ENCODE results near the gene NRG4. TPM values are rescaled to one million over a fixed set of nuclear protein-coding genes. Genes with fewer than 3 reads are reported as not detected.

Gene NRG4
- total RNA-seq, 1 experiment from 2014 or later, result 0.39 TPM

DNA sequence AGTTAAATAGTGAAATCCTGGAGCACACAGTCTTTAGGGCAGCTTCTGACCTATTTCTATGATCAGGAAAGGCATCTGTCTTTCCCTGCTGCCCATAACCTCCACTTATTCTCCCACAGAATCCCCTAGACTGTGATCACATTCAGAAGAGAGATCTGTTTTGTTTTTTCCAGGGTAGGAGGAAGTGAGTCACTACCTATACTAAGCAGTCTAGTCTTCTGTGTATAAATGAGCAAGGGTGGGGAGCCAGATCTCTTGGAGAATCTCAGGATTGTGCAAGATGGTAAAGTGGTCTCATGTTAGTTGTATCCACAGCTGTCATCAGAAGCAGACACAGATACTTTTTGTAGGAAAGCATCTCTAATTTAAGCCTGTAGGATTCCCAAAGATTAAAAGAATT lies 120.3 kb downstream of the NRG4 start:
- intact Hi-C loops (cut with micrococcal nuclease; ENCODE audit: unreplicated experiment), result no loop called here
- BruUV-seq (replicated peaks), result no TSS peak

More for the DNA sequence above, 120.3 kb downstream of the NRG4 start:
- POLR2A ChIA-PET, result interaction anchor here (0.7 kb wide), 1 partner anchor 1350 kb away, joined by 5 read pairs; no protein-coding TSS in a partner anchor
- Histone ChIP-seq H3K27ac (ENCODE audit: low read length) (no peak overlapping the region), H3K36me3 (ENCODE audit: control insufficient read depth, insufficient read depth, low read length) (no peaks in the 10 kb centered on the region; the same call in 1 of the 2 replicates), H3K9me3 (ENCODE audit: control insufficient read depth, insufficient read depth, low read depth, low read length) (no peaks in the 10 kb centered on the region), H3K4me3 (ENCODE audit: low read depth in 2 of 2, low read length in 2 of 2) (no peak overlapping the region), H3K27me3 (ENCODE audit: control insufficient read depth, insufficient read depth, low read length) (no peaks in the 10 kb centered on the region), H3K4me1 (ENCODE audit: control insufficient read depth, insufficient read depth, low read length) (no peaks in the 10 kb centered on the region)
- ATAC-seq (peak; percentile 73), DNase-seq (ENCODE audit: low read depth, low spot score) (no peak)
- TF ChIP-seq, protein P1, sequence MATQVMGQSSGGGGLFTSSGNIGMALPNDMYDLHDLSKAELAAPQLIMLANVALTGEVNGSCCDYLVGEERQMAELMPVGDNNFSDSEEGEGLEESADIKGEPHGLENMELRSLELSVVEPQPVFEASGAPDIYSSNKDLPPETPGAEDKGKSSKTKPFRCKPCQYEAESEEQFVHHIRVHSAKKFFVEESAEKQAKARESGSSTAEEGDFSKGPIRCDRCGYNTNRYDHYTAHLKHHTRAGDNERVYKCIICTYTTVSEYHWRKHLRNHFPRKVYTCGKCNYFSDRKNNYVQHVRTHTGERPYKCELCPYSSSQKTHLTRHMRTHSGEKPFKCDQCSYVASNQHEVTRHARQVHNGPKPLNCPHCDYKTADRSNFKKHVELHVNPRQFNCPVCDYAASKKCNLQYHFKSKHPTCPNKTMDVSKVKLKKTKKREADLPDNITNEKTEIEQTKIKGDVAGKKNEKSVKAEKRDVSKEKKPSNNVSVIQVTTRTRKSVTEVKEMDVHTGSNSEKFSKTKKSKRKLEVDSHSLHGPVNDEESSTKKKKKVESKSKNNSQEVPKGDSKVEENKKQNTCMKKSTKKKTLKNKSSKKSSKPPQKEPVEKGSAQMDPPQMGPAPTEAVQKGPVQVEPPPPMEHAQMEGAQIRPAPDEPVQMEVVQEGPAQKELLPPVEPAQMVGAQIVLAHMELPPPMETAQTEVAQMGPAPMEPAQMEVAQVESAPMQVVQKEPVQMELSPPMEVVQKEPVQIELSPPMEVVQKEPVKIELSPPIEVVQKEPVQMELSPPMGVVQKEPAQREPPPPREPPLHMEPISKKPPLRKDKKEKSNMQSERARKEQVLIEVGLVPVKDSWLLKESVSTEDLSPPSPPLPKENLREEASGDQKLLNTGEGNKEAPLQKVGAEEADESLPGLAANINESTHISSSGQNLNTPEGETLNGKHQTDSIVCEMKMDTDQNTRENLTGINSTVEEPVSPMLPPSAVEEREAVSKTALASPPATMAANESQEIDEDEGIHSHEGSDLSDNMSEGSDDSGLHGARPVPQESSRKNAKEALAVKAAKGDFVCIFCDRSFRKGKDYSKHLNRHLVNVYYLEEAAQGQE (IDR thresholded peaks at IDR 0.05; ENCODE audit: insufficient read depth in 1 of 2, low read depth in 2 of 2, low read length in 1 of 2), result no peak
- TF ChIP-seq, protein P2, sequence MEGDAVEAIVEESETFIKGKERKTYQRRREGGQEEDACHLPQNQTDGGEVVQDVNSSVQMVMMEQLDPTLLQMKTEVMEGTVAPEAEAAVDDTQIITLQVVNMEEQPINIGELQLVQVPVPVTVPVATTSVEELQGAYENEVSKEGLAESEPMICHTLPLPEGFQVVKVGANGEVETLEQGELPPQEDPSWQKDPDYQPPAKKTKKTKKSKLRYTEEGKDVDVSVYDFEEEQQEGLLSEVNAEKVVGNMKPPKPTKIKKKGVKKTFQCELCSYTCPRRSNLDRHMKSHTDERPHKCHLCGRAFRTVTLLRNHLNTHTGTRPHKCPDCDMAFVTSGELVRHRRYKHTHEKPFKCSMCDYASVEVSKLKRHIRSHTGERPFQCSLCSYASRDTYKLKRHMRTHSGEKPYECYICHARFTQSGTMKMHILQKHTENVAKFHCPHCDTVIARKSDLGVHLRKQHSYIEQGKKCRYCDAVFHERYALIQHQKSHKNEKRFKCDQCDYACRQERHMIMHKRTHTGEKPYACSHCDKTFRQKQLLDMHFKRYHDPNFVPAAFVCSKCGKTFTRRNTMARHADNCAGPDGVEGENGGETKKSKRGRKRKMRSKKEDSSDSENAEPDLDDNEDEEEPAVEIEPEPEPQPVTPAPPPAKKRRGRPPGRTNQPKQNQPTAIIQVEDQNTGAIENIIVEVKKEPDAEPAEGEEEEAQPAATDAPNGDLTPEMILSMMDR (IDR thresholded peaks at IDR 0.05), result no peak
- TF ChIP-seq TCF7L2 (IDR thresholded peaks at IDR 0.05; ENCODE audit: low read depth, low read length) (no peak), SIN3A (IDR thresholded peaks at IDR 0.05; ENCODE audit: borderline replicate concordance, insufficient read depth, low read depth, low read length) (no peak)
- CTCF ChIA-PET, result no interaction called here
- in situ Hi-C loops (cut with HindIII; ENCODE audit: low pct_unique_long_range_greater_than_20kb, low sequenced_read_pairs), result no loop called here

Other genes with a start within 250 kb of the NRG4 start
- 39.2 TPM for gene UBE2Q2, start 169.0 kb downstream of the NRG4 start, total RNA-seq (2021; ENCODE audit: unreplicated experiment)
- 65.9 TPM for gene FBXO22, start 108.5 kb downstream of the NRG4 start, total RNA-seq (2021; ENCODE audit: unreplicated experiment)
- 0.21 TPM for gene TMEM266, start 47.6 kb upstream of the NRG4 start, total RNA-seq (2021; ENCODE audit: unreplicated experiment)